ENCODE data around the gene CYBC1. TPM values are rescaled to one million over a fixed set of nuclear protein-coding genes. Genes with fewer than 3 reads are reported as not detected.

CYBC1 gene
- total RNA-seq, 1 donor from 2014 or later = 372 TPM

DNA sequence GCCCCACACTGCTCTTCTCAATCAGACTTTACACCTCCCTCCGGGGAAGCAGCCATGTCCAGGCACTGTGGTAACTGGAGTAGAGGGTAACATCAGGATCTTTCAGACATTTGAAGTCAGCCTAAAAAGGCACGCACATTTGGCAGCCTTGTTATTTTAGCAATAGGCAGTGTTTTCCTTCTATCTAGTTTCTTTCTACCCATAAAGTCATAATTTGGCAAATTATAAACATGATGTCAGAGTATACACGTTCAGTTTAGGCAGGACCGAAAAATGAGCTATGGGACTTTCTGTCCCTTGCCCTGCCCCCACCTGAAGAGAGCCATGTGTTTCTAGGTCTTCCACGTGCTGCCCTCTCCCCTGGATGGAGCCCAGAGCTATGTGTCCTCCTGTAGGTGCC, 29.1 kb upstream of the CYBC1 start:
- intact Hi-C loops (cut with micrococcal nuclease) = no loop called here

DNA sequence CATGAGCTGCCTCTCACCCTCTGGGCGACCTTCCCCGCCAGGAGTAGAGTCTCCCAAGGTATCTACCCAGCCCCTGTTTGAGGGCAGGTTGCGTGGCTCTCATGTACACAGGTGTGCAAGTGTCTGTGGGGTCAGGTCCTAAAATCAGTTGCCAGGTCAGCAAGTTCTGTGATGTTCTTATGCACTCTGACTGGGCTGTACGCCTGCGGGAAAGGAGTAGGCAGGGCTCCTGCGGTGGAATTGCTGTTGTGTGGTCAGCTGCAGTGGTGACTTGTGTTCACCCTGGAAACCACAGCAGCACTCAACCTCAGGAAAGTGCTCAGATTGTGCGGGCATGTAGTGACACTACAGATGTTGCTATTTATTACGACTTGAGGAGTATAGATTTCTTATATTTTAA, 27.4 kb upstream of the CYBC1 start:
- intact Hi-C loops (cut with micrococcal nuclease) = no loop called here

DNA sequence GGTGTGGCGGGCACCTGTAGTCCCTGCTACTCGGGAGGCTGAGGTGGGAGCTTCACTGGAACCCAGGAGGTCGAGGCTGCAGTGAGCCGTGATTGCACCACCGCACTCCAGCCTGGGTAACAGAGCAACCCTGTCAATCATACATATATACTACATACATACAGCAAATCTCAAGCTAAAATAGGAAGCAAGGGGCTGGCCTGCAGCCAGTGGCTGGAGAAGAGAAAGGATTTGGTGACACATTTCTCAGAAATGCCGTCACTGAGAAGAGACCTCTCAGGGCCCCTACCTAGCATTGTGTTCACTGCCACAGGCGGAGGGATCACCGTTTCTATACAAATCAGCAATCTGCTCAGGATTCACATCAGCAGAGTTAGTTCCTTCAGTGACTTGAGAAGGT, 24.9 kb upstream of the CYBC1 start:
- intact Hi-C loops (cut with micrococcal nuclease) = no loop called here

DNA sequence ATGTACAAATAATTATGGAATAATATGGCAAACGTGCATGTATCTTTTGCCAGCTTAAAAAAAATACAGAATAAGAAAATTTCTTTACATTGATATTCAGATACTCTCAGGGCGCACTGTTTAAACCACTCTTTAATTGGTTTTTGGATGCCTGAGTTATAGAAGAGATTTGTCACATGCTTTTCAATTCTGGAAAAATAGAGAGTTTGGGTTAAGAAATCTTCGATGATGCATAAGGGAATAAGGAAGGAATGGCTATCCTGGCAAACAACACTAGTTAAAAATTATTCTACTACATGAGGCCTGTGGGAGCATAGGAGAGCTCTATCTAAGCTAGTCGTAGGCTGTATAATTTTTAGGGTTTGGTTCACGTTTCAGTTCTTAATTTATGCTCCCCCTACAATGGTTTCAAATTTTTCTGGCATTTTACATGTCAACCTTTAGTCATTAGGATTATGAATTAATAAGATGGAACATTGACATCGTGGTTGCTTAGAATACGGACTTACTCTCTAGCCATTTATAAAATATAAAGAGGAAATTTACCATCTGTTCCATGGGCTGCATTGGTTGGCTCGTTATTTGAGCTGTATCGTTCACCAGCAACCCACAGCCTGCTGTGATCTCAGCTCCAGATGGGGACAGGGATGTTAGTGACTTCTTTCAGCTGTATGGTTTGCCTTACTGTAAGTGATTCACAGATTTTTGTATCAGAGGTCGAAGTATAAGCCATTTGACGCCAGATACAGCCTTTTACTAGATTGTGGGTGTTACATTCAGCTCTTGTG, 23.9 kb upstream of the CYBC1 start:
- intact Hi-C loops (cut with micrococcal nuclease) = no loop called here

DNA sequence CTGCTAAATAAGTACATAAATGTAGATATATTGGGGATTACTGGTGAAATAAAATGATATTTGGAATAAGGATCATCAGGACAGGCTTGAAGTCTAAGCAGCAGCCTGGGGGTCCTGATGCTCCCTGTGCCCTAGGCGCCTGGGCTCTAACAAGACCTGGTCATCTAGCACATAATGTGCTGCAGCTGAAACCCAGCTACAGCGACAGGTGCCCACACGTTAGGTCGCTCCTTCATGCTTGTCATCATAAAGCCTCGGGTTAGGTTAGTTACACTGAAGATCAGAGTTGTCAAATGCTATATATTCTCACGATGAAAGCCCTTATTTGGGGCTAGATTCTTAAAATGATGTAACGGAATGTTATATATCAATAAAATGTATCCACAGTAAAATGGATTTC, 19.5 kb upstream of the CYBC1 start:
- intact Hi-C loops (cut with micrococcal nuclease) = no loop called here

DNA sequence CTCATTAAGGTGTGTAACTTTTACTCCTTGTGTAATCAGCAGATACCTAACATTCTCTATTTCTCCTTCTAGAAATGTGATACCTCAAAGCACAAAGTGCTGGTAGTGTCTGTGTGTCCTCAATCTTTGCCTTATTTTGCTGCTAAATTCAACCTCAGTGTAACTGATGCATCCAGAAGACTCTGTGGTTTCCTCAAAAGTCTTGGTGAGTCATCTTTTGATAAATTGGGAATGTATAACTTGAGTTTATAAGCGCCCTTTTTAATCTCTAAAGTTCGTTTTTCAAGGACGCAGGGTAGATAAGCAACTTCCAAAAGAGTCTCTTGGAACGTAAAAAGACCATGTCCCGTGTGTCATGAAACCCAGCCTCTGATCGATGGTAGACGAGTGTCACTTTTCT, 18.1 kb upstream of the CYBC1 start:
- intact Hi-C loops (cut with micrococcal nuclease) = no loop called here

DNA sequence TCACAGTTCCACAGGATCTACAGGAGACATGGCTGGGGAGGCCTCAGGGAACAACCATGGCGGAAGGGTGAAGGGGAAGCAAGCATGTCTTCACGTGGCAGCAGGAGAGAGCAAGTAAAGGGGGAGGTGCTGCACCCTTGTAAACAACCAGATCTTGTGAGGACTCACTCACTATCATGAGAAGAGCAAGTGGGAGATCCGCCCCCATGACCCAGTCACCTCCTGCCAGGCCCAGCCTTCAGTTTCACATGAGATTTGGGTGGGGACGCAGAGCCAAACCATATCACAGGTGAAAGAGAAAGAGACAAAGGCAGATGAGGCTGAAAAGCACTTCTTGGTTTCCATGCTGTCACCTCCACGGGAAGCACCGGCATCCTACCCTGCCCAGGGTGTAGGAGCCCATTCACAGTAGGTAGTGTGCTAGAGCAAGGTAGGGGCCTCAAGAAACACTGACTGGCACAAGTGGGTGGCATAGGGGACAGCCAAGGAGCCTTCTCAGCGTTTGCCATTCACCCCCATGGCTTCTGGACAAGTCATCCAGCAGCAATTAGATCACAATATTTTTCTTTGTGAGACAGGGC, 14.6 kb upstream of the CYBC1 start:
- intact Hi-C loops (cut with micrococcal nuclease) = no loop called here

DNA sequence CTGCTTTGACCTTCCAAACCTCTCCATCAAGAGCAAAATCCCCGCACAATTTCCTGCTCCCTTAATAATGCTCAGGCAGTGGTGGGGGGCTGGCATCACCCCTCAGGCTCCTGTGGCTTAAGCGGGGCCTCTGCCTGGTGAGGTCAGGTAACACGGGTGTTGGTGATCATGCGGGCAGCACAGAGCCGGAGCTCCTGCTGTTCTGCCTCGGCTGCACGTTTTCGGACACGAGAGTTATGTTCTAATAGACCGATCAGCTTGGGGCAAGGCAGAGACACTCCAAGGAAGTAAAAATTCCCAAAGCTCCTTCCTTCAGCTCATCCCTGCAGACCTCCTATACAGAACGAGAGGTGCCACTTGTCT, 14.0 kb upstream of the CYBC1 start:
- intact Hi-C loops (cut with micrococcal nuclease) = no loop called here

DNA sequence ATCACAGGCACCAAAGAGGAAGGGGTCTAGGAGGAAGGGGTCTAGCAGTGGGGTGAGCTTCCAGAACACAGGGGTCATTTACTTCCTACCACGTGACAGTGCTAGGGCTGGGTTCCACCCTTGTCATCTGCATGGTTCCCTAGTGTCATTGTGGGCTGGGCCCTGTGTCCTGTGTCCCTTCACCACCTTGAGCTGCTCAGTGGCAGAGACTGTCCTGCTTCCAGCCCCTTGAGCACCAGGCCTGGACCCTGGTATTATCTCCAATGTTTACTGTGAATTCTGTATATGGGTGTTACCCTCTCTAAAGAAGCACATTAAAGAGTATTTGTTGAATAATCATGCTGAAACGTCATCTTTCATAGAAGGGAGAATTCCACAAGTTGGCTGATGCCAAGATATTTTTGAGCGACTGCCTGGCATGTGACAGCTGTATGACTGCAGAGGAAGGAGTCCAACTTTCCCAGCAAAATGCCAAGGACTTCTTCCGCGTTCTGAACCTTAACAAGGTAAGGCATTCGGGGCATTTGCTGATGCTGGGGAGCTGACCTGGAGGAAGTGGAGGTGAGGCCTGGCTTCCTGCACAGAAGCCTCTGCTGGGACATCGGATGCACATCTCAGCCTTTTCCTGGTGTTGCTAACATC, 13.5 kb upstream of the CYBC1 start:
- intact Hi-C loops (cut with micrococcal nuclease) = no loop called here

DNA sequence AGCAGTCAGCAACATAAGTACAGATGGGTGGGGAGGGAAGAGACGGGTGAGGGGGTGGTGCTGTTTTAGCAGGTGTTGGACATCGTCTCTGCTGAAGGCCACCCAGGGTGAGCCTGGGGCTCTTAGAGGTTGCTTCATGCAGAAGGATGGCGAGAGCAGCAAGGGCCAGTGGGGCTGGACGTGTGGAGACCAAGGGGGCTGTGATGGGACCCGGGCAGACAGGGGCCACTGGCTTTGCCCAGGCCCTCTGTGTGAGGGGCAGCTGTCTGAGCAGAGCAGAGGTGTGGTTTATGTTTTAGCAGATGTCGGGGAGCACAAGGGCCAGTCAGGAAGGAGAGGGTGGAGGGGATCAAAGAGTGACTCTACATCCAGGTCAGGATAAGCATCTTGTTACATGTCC, 12.8 kb upstream of the CYBC1 start:
- intact Hi-C loops (cut with micrococcal nuclease) = no loop called here

DNA sequence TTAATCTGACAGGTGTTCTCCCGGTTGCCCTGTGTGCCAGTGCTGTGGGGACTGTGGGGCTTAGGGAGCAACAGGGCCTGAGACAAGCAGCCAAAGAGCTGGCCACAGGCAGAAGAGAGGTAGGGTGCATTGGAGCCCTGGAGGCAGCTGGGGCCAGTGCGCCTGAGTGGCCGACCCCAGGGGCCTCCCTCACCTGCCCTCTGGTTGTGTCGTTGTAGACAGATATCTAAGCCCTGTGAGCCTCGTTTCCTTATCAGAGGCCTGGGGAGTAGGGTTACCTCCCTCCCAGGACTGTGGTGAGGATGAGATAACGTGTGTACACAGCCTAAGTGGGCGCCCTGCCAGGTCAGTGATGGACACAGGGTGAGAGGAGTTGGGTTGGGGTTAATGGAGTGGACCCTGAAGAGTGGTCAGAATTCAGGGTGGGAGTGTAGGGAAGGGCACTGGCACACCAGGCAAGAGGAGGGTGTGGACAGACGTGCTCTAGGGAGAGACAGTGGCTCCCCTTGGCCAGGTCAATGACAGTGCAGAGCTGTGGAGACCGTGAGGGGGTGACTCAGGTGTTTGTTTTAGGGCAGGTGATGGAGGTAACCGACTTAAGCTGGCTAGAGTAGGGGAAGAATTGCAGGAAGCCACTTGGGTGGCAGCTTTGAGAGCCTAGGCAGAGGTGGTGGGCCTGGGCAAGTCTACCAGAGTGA, 11.4 kb upstream of the CYBC1 start:
- intact Hi-C loops (cut with micrococcal nuclease) = no loop called here

DNA sequence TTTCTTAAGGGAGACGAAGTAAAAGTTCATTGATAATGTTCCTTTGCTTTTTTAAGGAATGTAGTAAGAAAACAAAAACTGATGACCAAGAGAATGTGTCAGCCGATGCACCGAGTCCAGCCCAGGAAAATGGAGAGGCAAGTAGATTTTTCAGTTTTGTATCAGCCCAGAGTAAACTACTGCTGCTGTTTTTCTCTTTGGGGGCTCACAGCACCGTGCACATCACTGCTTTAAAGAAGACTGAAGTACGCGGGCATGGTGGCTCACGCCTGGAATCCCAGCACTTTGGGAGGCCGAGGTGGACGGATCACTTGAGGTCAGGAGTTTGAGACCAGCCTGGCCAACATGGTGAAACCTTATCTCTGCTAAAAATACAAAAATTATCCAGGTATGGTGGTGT, 9.4 kb upstream of the CYBC1 start:
- intact Hi-C loops (cut with micrococcal nuclease) = loop anchor here (2.0 to 5.0 kb wide), 6 partner anchors 59 to 423 kb away; partner anchors contain the start of genes DCXR, FOXK2, RAB40B and SLC16A3

DNA sequence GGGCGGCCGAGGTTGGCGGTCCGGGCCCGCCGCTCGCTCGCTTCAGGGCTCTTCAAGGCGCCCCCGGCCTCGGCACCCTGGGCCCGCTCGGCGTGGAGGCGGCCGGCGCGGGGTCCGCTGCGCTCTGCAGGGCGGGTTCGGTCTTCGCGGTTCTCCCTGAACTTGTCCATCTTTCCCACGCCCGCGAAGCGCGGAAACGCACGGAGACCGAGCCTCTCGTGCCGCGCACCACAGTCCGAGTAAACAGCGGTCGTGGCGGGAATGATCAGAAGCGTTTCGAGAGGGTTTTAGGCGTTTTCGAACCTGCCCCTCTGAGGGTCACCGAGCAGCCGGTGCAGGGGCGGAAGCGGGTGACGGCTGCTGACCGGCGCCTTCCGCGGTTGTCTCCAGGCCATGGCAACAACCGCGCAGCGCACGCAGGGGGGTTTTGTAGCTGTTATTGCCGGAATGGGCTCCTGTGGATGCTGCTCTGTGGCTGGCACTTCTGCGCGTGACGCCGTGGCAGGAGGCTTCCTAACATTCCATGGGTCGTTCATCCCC, 8.4 kb upstream of the CYBC1 start:
- intact Hi-C loops (cut with micrococcal nuclease) = loop anchor here (1.0 to 5.0 kb wide), 10 partner anchors 9 to 436 kb away; partner anchors contain the start of genes CYBC1, DCXR, FOXK2 and LRRC45

DNA sequence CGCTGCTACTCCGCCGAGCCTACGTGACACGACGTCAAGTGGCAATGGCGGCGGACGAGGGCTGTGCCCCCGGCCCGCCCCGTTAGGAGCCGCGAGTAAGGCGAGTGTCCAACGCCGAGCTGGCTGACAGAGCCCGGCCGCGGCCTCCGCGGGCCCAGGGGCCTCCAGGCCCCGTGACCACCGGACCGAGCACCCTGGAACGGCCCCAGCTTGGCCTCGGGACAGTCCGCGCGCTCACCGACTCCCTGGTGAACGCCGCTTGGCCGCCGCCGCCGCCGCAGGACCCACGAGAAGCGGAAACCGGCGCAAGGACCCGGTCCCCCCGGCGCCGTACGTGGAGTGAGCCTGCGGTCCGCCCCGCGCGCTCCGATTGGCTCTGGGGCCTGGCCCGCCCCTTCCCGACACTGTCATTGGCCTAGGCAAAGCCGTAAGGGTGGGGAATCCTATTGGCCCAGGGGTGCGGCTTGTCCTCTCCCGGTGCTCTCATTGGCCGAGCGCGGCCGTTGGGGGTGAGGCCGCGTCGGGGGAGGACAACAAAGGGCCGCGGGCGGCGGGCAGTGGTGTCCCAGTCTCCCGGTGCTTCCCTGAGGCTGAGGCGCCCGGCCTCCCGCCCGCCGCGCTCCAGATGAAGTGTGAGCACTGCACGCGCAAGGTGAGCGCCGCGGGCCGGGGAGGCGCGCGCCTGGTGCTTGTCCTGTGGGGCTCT, 7.8 kb upstream of the CYBC1 start, which contains the start of gene NARF:
TSS of gene NARF (plus strand) at position 563 of the 706 bp plus-strand sequence. CDS start at position 626, 63 bp downstream.
- intact Hi-C loops (cut with micrococcal nuclease) = loop anchor here (1.0 to 5.0 kb wide), 10 partner anchors 8 to 435 kb away; partner anchors contain the start of genes CYBC1, DCXR, FOXK2 and LRRC45

DNA sequence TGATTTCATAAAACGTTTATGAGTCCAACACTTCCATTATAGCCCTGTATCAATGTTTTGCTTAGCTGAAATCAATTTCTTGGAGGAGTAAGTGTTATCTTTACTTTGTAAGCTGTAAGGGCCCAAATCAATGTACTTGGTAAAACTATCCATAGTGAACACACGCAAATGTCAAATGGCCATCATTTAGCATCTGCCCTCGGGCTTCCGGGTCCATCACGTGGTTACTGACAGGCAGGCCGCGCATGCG, 7.3 kb upstream of the CYBC1 start:
- intact Hi-C loops (cut with micrococcal nuclease) = loop anchor here (1.0 to 5.0 kb wide), 10 partner anchors 8 to 435 kb away; partner anchors contain the start of genes CYBC1, DCXR, FOXK2 and LRRC45

DNA sequence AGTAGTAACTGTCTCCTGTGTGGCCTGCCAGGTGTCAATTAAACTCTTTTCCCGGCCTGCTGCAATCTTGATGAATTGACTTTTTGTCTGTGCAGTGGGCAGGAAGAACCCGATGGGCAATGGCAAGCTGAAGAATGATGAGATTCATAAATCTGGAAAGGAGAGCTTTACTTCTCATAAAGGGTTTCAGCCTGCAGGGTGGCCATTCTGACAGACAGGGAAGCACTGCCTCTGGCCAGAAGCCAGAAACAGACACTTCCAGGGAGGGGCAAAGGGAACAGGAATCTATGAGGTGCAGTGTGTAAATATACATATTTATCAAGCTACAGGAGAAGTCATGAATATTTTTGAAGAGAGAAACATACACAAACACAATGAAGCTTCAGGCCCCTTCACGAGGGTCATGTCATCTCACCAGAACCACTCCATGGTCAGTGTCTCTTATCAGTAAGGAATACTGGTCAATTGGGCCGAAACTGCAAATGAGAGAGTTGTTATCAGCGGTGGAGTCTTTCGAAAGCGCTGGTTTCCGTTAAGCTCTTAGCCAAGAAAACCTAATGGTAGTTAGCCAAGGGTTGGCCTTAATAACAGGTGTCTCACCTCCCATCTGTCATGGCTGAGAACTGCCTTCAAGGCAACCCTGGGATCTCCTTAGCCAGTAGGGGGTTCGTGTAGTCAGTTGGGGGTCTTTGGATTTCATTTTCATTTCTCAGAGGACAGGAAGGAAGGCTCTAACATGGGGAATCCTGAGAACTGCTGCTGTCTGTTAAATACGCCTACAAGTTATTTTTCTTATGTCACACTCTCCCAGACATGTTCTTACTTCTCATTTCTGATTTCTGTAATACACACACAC, 6.7 kb upstream of the CYBC1 start:
- intact Hi-C loops (cut with micrococcal nuclease) = loop anchor here (5.0 kb wide), 2 partner anchors 135 to 230 kb away; partner anchors contain the start of gene SLC16A3

DNA sequence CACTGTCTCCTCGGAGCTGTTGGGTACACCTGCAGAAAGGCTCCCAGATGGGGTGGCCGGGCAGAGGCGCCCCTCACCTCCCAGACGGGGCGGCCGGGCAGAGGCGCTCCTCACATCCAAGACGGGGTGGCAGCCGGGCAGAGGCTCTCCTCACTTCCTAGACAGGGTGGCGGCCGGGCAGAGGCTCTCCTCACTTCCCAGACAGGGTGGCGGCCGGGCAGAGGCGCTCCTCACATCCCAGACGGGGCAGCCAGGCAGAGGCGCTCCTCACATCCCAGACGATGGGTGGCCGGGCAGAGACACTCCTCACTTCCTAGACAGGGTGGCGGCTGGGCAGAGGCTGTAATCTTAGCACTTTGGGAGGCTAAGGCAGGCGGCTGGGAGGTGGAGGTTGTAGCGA, 3.2 kb upstream of the CYBC1 start:
- intact Hi-C loops (cut with micrococcal nuclease) = loop anchor here (5.0 kb wide), 1 partner anchor 591 kb away; the partner anchor contains the start of gene P4HB

DNA sequence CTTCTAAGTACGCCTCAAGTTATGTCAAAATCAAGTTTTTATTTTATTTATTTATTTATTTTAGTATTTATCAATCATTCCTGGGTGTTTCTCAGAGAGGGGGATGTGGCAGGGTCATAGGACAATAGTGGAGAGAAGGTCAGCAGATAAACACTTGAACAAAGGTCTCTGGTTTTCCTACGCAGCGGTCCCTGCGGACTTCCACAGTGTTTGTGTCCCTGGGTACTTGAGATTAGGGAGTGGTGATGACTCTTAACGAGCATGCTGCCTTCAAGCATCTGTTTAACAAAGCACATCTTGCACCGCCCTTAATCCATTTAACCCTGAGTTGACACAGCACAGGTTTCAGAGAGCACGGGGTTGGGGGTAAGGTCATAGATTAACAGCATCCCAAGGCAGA, 2.6 kb upstream of the CYBC1 start:
- intact Hi-C loops (cut with micrococcal nuclease) = loop anchor here (5.0 kb wide), 1 partner anchor 591 kb away; the partner anchor contains the start of gene P4HB

DNA sequence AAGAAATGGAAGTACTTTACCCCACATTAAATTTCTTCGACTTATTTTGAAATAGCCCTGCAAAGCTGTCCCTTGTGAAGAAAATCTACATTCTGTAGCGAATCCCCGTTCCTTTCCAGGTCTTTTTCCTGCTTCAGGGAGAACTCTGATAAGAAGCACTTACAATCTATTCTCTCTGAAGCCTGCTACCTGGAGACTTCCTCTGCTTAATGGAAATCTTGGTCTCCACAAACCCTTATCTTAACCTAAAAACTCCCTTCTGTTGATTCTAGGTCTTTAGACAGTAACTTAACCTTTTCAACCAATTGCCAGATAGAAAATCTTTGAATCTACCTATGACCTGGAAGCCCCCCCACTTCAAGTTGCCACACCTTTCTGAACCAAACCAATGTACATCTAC, 1.6 kb upstream of the CYBC1 start:
- intact Hi-C loops (cut with micrococcal nuclease) = loop anchor here (5.0 kb wide), 1 partner anchor 590 kb away; the partner anchor contains the start of gene P4HB

All from T-helper 1 cell treated with Interleukin-12 subunit alpha and Interleukin-12 subunit beta and Interleukin-4 antibody, amounts not matched to agents 30 ng/mL and 1 ng/mL, for 36 hours (primary cell).